Measurements from ENCODE around the gene PDILT. TPM values are rescaled to one million over a fixed set of nuclear protein-coding genes. Genes with fewer than 3 reads are reported as not detected.
"Not testable (repeated sequence)": the region's sequence is repeated elsewhere in the genome, so short reads cannot be mapped to it uniquely, and the experiment has no call there.

Gene PDILT, protein sequence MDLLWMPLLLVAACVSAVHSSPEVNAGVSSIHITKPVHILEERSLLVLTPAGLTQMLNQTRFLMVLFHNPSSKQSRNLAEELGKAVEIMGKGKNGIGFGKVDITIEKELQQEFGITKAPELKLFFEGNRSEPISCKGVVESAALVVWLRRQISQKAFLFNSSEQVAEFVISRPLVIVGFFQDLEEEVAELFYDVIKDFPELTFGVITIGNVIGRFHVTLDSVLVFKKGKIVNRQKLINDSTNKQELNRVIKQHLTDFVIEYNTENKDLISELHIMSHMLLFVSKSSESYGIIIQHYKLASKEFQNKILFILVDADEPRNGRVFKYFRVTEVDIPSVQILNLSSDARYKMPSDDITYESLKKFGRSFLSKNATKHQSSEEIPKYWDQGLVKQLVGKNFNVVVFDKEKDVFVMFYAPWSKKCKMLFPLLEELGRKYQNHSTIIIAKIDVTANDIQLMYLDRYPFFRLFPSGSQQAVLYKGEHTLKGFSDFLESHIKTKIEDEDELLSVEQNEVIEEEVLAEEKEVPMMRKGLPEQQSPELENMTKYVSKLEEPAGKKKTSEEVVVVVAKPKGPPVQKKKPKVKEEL
- total RNA-seq (not detected), polyA plus RNA-seq (0.16 TPM)
- long read RNA-seq, donor 1, result 0 reads
- long read RNA-seq, donor 2, result 0 reads
- long read RNA-seq, donor 3, result 0 reads
- long read RNA-seq, donor 4, result 0 reads
- long read RNA-seq, donor 5, result 0 reads
- long read RNA-seq, donor 6, result 0 reads
- long read RNA-seq, donor 7, result 0 reads
- long read RNA-seq, donor 8, result 0 reads
- long read RNA-seq, donor 9, result 0 reads
- long read RNA-seq, donor 10, result 0 reads

DNA sequence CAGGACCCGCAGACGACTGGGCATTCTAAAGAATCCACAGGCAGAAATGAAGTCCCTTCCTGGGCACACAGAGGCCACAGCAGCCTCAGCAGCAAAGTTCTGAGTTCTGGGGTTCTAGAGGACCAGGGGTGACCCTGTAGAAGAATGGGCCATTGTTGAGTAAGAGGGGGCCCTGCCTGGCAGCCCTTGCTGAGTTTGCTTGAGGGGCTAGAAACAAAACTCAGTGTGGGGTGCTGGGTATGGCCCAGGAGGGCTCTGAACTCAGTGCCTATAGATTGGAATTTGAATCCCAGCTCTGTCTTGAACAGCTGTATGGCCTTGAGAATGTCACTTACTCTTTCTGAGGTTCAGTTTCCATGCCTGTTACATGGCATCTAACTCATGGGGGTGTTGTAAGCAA lies at the start of gene PDILT:
PDILT (minus strand) TSS at position 101 of the 400 bp plus-strand sequence. CDS start 5,437 bp downstream, outside the sequence.
- 95% methylated on average over 2 of the region's 2 CpGs for WGBS

DNA sequence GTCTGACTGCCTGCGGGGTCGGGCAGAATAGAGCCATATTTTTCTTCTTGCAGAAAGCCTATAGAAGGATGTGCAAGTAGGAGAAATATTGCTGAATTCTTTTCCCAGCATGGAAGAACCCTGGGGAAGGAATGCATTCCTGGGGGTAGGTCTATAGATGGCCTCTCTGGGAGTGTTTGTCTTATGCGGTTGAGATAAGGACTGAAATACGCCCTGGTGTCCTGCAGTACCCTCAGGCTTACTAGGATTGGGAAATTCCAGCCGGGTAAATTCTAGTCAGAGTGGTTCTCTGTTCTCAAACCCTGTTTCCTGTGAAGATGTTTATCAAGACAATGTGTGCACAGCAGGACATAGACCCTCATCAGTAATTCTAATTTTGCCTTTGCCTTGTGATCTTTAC lies 49.1 kb upstream of the PDILT start:
- H3K27me3 ChIP-seq (ENCODE audit: control insufficient read depth in 2 of 2, insufficient read depth in 1 of 2, low read length in 1 of 2); H3K9me3 ChIP-seq (ENCODE audit: control insufficient read depth in 2 of 2, insufficient read depth in 1 of 2, low read length in 1 of 2); H3K36me3 ChIP-seq (ENCODE audit: control insufficient read depth in 2 of 2, insufficient read depth in 2 of 2, low read length in 1 of 2); H3K4me3 ChIP-seq (ENCODE audit: low read length in 2 of 2); H3K4me1 ChIP-seq (ENCODE audit: control insufficient read depth in 2 of 2, insufficient read depth in 2 of 2, low read length in 2 of 2); DNase-seq (ENCODE audit: low read depth in 6 of 9, low spot score in 9 of 9); H3K27ac ChIP-seq (ENCODE audit: low read depth in 1 of 2, low read length in 1 of 2): not testable (repeated sequence)
- 86% methylated on average over 5 of the region's 5 CpGs for WGBS

More for the DNA sequence above, at the start of gene PDILT:
- Histone ChIP-seq H3K36me3 (ENCODE audit: control insufficient read depth in 2 of 2, insufficient read depth in 2 of 2, low read length in 1 of 2) (no peaks in the 10 kb centered on the region), H3K4me1 (ENCODE audit: control insufficient read depth in 2 of 2, insufficient read depth in 2 of 2, low read length in 2 of 2) (no peaks in the 10 kb centered on the region), H3K9me3 (ENCODE audit: control insufficient read depth in 2 of 2, insufficient read depth in 1 of 2, low read length in 1 of 2) (no peaks in the 10 kb centered on the region), H3K27me3 (ENCODE audit: control insufficient read depth in 2 of 2, insufficient read depth in 1 of 2, low read length in 1 of 2) (no peaks in the 10 kb centered on the region), H3K4me3 (ENCODE audit: low read length in 2 of 2) (no peak within 1 kb of the TSS), H3K27ac (ENCODE audit: low read depth in 1 of 2, low read length in 1 of 2) (no peak within 1 kb of the TSS)
- DNase-seq (ENCODE audit: low read depth in 6 of 9, low spot score in 9 of 9), result no peak

DNA sequence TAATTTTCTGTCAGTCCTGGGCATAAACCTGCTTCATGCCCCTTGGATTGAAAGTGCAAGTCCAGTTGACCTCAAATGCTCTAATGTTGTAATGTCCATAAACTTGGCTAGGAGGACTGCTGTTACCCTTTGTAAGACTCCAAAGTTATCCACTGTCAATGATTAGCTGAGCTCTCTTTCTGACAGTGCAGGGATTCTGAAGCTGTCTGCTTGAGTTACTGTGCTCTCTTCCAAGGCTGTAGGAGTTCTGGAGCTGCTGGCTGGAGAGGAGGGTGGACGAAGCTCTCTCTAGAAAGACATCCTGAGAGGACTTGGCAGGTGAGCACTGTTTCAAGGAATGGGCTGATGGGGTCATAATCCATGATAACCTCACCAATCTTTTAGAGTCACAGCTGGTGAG lies 46.8 kb upstream of the PDILT start, which contains the start of gene ACSM2A:
ACSM2A (plus strand) TSS at position 158 of the 400 bp plus-strand sequence. CDS start 8,594 bp downstream, outside the sequence.
- not testable (repeated sequence) for H3K27ac ChIP-seq (ENCODE audit: low read depth in 1 of 2, low read length in 1 of 2); DNase-seq (ENCODE audit: low read depth in 6 of 9, low spot score in 9 of 9); H3K27me3 ChIP-seq (ENCODE audit: control insufficient read depth in 2 of 2, insufficient read depth in 1 of 2, low read length in 1 of 2); H3K4me3 ChIP-seq (ENCODE audit: low read length in 2 of 2); H3K9me3 ChIP-seq (ENCODE audit: control insufficient read depth in 2 of 2, insufficient read depth in 1 of 2, low read length in 1 of 2); H3K36me3 ChIP-seq (ENCODE audit: control insufficient read depth in 2 of 2, insufficient read depth in 2 of 2, low read length in 1 of 2); H3K4me1 ChIP-seq (ENCODE audit: control insufficient read depth in 2 of 2, insufficient read depth in 2 of 2, low read length in 2 of 2)
- 67% methylated on average over 1 of the region's 1 CpG for WGBS

DNA sequence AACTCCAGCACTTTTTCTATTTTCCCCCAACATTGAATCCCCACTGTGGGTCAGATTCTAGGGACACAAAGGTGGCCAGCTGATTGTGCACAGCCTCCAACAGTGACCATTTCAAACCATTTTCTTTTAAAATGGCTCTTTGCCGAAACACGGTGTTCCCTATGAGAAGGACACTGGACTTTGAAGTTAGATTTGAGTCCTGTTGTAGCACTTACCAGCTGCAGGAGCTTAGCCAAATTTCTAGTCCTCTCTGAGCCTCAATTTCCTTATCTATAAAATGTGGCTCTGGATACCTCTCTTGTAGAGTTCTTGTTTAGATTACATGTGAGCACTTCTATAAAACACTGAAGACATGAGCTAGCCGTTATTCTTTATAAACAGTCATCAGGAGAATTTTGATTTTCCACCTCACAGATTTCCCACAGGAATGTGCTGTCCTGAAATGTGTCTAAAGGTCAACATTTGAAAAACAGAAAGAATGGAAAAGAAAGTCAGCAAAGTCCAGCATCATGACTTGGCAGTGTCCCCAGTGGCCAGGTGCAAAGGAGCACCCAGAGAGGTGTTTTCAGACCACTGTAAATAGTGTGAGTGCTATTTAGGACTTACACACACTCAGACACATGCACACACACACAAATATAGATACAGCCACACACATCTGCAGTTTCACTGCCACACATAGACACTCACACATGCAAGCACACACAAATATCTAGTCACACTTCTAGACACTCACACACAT lies 42.3 kb upstream of the PDILT start:
- not testable (repeated sequence) for H3K4me1 ChIP-seq (ENCODE audit: control insufficient read depth in 2 of 2, insufficient read depth in 2 of 2, low read length in 2 of 2); H3K36me3 ChIP-seq (ENCODE audit: control insufficient read depth in 2 of 2, insufficient read depth in 2 of 2, low read length in 1 of 2); DNase-seq (ENCODE audit: low read depth in 6 of 9, low spot score in 9 of 9); H3K27ac ChIP-seq (ENCODE audit: low read depth in 1 of 2, low read length in 1 of 2); H3K27me3 ChIP-seq (ENCODE audit: control insufficient read depth in 2 of 2, insufficient read depth in 1 of 2, low read length in 1 of 2); H3K4me3 ChIP-seq (ENCODE audit: low read length in 2 of 2); H3K9me3 ChIP-seq (ENCODE audit: control insufficient read depth in 2 of 2, insufficient read depth in 1 of 2, low read length in 1 of 2)
- no CpG with 5 or more reads among the region's 3 CpGs for WGBS

DNA sequence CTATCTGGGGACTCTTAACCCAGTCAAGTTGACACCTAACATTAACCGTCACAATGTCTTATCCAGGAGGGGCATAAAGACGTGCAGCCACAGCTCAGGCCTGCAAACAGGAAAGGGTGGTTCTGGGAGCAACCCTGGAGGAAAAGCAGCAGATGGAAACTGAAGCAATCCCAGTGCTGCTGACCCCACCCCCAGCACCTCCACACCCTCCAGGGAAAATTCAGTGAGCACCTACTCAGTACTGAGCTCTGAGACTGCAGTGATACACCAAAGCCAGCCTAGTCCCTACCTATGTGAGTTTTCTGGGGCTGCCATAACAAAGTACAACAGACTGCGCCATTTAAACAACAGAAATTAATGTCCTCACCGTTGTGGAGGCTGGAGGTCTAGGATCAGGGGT lies 37.3 kb upstream of the PDILT start:
- not testable (repeated sequence) for H3K27ac ChIP-seq (ENCODE audit: low read depth in 1 of 2, low read length in 1 of 2); H3K27me3 ChIP-seq (ENCODE audit: control insufficient read depth in 2 of 2, insufficient read depth in 1 of 2, low read length in 1 of 2); H3K36me3 ChIP-seq (ENCODE audit: control insufficient read depth in 2 of 2, insufficient read depth in 2 of 2, low read length in 1 of 2); H3K4me3 ChIP-seq (ENCODE audit: low read length in 2 of 2); H3K4me1 ChIP-seq (ENCODE audit: control insufficient read depth in 2 of 2, insufficient read depth in 2 of 2, low read length in 2 of 2); H3K9me3 ChIP-seq (ENCODE audit: control insufficient read depth in 2 of 2, insufficient read depth in 1 of 2, low read length in 1 of 2); DNase-seq (ENCODE audit: low read depth in 6 of 9, low spot score in 9 of 9)
- 93% methylated on average over 3 of the region's 4 CpGs for WGBS

DNA sequence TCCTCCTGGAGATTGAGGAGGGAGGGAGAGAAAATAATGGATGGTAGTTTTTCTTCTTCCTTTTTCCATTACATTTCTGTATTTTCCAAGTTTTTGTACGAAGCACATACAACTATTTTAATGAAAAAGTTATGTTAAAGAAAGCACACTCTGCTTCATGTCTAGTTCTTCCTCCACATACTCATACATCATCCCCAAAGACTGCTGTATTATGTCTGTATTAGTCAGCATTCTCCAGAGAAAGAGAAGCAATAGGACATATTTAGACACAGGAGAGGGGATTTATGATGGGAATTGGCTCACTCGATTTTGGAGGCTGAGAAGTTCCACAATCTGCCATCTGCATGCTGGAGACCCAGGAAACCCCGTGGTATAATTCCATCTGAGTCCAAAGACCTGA lies 36.7 kb upstream of the PDILT start:
- Histone ChIP-seq H3K36me3 (ENCODE audit: control insufficient read depth in 2 of 2, insufficient read depth in 2 of 2, low read length in 1 of 2) (no peaks in the 10 kb centered on the region), H3K27ac (ENCODE audit: low read depth in 1 of 2, low read length in 1 of 2) (no peak overlapping the region), H3K9me3 (ENCODE audit: control insufficient read depth in 2 of 2, insufficient read depth in 1 of 2, low read length in 1 of 2) (no peaks in the 10 kb centered on the region), H3K4me3 (ENCODE audit: low read length in 2 of 2) (no peak overlapping the region), H3K4me1 (ENCODE audit: control insufficient read depth in 2 of 2, insufficient read depth in 2 of 2, low read length in 2 of 2) (no peaks in the 10 kb centered on the region), H3K27me3 (ENCODE audit: control insufficient read depth in 2 of 2, insufficient read depth in 1 of 2, low read length in 1 of 2) (no peaks in the 10 kb centered on the region)
- DNase-seq (ENCODE audit: low read depth in 6 of 9, low spot score in 9 of 9), result no peak
- WGBS, result 78% methylated on average over 3 of the region's 3 CpGs

DNA sequence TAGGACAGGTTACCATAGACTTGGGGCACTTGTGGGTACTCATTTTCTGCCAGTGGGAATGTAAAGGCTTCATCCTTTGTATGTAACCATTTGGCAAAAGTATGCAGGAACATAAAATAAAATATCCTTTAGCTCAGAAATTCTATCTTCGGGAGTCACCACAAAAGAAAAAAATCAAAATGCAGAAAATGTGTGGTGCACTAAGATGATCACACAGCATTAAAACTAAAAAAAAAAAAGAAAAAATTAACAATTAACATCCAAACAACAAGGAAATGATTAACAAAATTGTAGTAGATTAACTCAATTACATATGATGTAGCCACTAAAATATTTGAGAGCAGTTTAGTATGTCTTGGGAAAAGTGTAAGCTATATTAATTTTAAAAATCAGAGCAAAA lies 36.2 kb upstream of the PDILT start:
- not testable (repeated sequence) for H3K27ac ChIP-seq (ENCODE audit: low read depth in 1 of 2, low read length in 1 of 2)
- 100% methylated on average over 1 of the region's 1 CpG for WGBS

DNA sequence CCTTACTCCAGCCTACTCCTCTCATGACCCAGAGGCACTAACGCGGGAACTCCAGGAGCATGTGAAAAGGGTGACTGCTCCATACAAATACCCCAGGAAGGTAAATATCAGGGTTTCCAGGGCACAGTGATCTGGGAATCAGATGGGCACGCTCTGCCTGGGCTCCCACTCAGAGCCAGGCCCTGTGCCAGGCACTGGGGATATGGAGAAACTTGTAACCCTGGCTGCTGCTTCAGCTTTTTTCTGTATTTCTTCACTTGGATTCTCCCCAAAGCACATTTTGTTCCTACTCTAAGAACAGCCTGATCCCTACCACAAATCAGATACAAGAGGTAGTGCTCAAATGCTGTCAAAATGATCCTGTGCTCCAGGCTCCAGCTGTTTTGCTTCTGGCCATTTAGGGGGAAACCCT lies 35.3 kb upstream of the PDILT start:
- DNase-seq (ENCODE audit: low read depth in 6 of 9, low spot score in 9 of 9); H3K9me3 ChIP-seq (ENCODE audit: control insufficient read depth in 2 of 2, insufficient read depth in 1 of 2, low read length in 1 of 2); H3K4me1 ChIP-seq (ENCODE audit: control insufficient read depth in 2 of 2, insufficient read depth in 2 of 2, low read length in 2 of 2); H3K27me3 ChIP-seq (ENCODE audit: control insufficient read depth in 2 of 2, insufficient read depth in 1 of 2, low read length in 1 of 2); H3K4me3 ChIP-seq (ENCODE audit: low read length in 2 of 2); H3K27ac ChIP-seq (ENCODE audit: low read depth in 1 of 2, low read length in 1 of 2); H3K36me3 ChIP-seq (ENCODE audit: control insufficient read depth in 2 of 2, insufficient read depth in 2 of 2, low read length in 1 of 2): not testable (repeated sequence)
- WGBS, result 85% methylated on average over 3 of the region's 3 CpGs

More for the DNA sequence above, 36.2 kb upstream of the PDILT start:
- H3K4me3 ChIP-seq (ENCODE audit: low read length in 2 of 2); DNase-seq (ENCODE audit: low read depth in 6 of 9, low spot score in 9 of 9); H3K9me3 ChIP-seq (ENCODE audit: control insufficient read depth in 2 of 2, insufficient read depth in 1 of 2, low read length in 1 of 2); H3K4me1 ChIP-seq (ENCODE audit: control insufficient read depth in 2 of 2, insufficient read depth in 2 of 2, low read length in 2 of 2); H3K36me3 ChIP-seq (ENCODE audit: control insufficient read depth in 2 of 2, insufficient read depth in 2 of 2, low read length in 1 of 2); H3K27me3 ChIP-seq (ENCODE audit: control insufficient read depth in 2 of 2, insufficient read depth in 1 of 2, low read length in 1 of 2): not testable (repeated sequence)

DNA sequence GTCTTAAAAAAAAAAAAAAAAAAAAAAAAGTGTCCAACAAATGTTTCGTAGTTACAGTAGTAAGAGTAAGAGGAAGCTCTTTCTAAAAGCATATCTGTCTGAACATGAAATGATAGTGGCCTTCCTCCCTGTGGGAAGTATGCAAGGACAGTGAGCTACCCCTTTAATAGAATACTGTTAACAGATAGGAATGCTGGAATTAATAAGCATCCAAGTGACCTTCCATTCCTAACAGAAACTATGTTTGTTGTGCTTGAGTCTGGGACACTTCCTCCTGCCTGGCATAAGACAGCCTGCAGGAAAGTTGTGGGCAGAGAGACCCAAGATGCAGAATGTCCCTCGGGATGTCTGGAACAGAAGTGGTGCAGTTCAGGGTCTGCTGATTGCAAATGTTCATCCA lies 34.4 kb upstream of the PDILT start:
- not testable (repeated sequence) for H3K9me3 ChIP-seq (ENCODE audit: control insufficient read depth in 2 of 2, insufficient read depth in 1 of 2, low read length in 1 of 2); DNase-seq (ENCODE audit: low read depth in 6 of 9, low spot score in 9 of 9); H3K4me3 ChIP-seq (ENCODE audit: low read length in 2 of 2); H3K36me3 ChIP-seq (ENCODE audit: control insufficient read depth in 2 of 2, insufficient read depth in 2 of 2, low read length in 1 of 2); H3K27me3 ChIP-seq (ENCODE audit: control insufficient read depth in 2 of 2, insufficient read depth in 1 of 2, low read length in 1 of 2); H3K27ac ChIP-seq (ENCODE audit: low read depth in 1 of 2, low read length in 1 of 2); H3K4me1 ChIP-seq (ENCODE audit: control insufficient read depth in 2 of 2, insufficient read depth in 2 of 2, low read length in 2 of 2)
- WGBS, result 88% methylated on average over 1 of the region's 2 CpGs
